NCI-H345 (cell line): ENCODE data around the gene SCAMP3.
A peak's percentile ranks its signal among the peaks of the same experiment; 100 is the strongest.
"Not testable (repeated sequence)": the region's sequence is repeated elsewhere in the genome, so short reads cannot be mapped to it uniquely, and the experiment has no call there.

Source experiments
- DNase-seq: peaks from one replicate; lab custom pipeline; 2025; lab: John Stamatoyannopoulos, UW

Gene SCAMP3

GRCh38 chr1:155254714-155255242 lies 7.4 kb downstream of the SCAMP3 start:
- DNase-seq, result peak; percentile 61

DNA sequence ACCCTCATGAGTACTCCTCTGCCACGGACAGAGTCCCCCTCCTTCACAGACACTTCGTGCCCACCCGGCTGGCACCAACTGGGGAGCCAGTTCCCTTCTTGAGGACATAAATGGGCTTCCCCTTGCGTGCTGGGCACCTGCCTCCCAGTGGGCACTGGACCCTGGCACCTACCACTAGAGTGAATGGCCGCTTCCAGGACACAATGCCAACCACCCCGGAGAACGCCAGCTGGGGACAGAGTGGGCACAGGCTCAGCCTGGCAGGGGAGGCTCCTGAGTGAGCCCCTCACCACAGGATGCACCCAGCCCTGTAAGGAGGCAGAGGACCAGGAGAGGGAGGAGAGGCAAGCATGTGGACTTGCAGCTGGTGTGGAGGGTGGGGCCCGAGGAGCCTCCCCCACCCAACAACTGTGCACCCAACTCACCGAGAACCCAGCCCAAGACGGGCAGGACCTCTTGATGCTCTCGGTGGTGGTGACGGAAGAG lies 7.9 kb downstream of the SCAMP3 start:
- no peak for DNase-seq

- no peak for DNase-seq
These were observed 8.4 kb downstream of the SCAMP3 start for GRCh38 chr1:155253797-155254196.

- no peak for DNase-seq
These were observed 9.0 kb downstream of the SCAMP3 start for GRCh38 chr1:155253208-155253607.

DNA sequence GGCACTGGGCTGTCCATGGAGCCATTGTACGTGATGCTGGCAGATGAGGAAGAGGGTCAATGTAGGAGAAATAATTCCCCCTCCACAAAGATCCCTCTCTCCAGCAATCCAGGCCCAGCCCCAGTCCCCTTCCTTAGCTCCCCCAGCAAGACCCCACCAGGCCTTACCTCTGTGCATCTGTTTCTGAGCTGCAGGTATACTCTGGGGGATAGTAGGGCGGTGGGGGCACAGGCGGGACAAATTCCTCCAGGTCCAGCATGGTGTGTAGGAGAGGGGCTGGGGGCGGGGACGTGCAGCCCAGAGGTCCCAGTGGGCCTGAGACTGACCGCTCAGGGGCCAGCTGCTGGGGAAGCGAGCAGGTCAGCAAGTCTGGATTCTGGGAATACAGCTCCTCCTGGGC lies 10.6 kb downstream of the SCAMP3 start:
- no peak for DNase-seq

DNA sequence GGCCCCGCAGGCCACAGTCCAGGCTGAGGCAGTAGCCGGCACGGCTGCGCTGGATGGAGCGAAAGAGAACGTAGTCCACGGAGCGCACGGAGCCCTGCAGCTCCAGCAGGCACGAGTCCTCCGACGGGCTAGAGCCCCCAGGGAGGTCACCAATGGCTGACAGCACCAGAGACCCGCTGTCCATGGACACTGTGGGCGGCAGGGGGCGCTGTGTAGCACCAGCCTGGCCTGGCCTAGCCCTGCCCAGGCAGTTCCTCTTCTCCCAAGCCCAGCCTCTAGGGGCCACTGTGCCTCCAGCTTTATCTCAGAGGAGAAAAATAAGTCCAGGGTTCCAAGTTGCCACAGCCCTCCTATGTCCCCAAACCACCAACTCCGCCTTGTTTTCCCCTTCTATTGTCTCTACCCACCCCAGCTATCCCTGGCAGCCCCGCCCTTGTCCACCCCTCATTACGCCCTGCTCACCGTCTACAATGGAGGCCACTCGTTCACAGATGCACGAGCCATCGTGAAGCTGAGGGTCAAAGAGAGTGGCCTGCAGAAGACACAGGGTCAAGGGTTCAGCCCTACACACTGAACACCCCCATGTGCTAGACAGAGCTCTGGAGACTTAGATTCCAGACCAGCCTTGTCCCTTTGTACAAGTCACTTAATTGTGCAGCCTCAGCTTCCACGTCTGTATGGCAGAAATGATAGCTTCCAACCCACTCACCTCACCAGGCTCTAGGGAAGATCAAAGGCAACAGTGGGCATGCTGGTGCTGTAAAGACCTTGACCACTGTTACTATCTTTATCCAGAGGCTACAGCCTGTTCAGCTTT lies 11.3 kb downstream of the SCAMP3 start:
- peak; percentile 98 for DNase-seq

- no peak for DNase-seq
These were observed 11.9 kb downstream of the SCAMP3 start for GRCh38 chr1:155250246-155250632.

DNA sequence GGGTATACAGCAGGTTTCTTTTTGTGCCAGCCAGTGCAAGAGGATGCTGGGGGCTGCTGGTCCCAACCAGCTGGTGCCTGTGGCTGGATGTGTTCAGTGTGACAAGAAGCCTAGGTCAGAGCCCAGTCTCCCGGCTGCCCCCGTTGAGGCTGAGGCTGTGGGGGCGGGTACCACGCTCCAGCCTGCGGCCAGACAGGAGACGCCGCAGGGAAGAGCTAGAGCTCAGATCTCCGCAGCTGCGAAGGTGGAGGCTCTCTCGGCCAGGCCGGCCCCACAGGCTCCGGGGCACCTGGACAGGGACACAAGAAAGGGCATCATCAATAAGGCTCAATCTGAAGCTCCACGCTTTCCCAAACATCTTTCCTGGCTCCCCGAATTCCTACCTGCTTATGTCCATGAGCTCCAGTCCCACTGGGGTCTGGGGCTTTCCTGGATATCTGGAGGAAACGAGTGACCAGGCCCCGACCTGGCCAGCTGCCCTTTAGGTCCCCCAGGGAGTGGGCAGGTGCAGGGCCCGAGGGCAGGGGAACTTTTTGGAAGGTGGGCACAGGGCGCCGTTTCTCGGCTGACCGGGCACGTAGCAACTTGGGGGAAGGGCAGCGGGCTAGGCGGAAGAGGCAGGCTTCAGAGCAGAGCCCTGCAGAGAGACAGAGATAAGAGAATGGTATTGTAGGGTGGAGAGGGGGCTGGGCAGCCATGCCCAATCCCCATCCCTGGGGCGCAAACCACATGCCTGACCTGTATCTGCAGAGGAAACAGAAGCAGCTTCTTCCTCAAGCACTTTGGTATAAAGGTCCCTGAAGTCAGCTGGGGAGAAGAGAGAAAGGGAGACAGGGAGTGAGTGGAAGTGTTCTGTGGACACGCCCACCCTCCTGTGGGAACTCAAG lies 14.2 kb downstream of the SCAMP3 start:
- no peak for DNase-seq

DNA sequence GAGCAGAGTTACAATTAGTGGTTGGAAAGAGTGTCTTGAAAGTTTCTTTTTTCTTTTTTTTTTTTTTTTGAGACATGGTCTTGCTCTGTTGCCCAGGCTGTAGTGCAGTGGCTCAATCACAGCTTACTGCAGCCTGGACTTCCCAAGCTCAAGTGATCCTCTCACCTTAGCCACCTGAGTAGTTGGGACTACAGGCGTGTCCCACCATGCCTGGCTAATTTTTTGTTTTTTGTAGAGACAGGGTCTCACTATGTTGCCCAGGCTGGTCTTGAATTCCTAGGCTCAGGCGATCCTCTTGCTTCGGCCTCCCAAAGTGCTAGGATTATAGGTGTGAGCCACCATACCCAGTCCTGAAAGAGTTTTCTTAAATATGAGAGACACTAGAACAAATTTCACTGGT lies 15.4 kb downstream of the SCAMP3 start:
- not testable (repeated sequence) for DNase-seq

DNA sequence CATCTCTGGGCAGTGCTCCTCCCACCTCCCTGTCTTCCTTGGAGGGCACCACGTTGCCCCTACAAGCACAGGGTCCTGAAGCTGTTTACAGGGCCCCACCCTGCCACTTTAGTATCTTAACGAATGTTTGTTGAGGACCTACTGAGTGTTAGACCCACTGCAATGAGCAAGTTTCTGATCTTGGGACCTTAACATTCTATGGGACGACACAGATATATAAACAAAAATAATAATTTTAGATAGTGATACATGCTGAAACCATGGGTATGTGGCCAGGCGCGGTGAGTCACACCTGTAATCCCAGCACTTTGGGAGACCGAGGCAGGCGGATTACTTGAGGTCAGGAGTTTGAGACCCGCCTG lies 17.0 kb downstream of the SCAMP3 start:
- no peak for DNase-seq

DNA sequence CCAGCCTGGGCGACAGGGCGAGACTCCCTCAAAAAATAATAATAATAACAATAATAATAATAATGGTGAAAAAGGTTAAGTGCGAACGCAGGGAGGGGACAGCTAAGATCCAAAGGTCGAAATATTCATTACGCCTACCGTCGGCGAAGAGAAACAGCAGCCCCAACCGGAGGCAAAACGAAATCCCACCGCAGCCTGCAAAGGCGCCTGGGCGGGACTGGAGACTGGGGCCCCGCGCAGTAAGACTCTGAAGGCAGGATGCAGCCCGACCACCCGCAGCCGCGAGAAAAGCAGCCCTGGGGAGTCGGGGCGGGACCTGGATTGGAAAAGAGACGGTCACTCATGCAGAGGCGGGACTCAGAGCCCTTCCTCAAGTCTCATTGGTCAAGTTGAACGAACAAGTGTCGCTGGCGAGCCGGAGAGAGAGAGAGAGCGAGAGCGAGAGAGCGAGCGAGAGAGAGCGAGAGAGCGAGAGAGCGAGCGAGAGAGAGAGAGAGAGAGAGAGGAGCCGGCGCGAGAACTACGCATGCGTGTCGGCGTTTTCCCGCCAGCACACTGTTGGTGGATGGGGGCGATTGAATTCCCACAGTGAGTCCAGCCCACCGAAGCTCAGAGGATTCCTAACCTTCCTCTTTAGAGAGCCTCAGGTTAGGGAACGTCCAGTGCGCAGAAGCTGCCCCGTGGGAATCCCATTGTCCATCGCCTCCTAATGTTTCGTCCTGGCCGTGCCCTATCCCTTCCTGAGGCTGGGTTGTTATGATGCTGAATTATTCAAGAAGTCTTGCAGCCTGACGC lies 17.6 kb downstream of the SCAMP3 start:
- DNase-seq, result peak; percentile 100

GRCh38 chr1:155242805-155243358 lies 19.3 kb downstream of the SCAMP3 start:
- DNase-seq, result no peak

GRCh38 chr1:155241841-155242264 lies 20.3 kb downstream of the SCAMP3 start:
- no peak for DNase-seq

DNA sequence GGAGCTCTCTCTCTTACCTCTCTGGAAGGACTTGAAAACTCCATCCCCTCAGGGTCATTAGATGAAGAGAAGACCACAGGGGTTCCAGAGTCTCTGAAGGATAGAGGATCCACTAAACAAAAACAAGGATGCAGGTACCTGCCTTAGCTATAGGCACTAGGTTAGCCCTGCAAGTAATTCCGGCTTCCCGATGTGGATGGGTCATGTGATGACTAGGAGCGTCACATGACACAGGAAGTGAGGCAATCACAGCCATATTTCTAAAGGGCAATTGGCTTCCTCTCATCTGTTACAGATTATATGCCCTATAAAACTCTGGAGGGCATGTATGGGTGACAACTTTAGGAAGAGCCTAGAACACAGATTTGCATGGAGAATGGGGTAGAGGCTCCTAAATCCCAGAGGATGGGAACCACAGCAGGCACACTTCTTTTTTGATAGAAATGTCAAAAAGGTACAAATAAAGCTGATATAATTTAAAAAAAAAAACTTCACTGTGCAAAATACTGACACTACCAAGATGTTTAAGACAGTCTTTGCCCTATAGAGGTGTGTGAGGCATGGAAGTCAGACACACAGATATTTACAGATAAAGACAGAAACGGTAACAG lies 21.0 kb downstream of the SCAMP3 start:
- DNase-seq, result peak; percentile 96

DNA sequence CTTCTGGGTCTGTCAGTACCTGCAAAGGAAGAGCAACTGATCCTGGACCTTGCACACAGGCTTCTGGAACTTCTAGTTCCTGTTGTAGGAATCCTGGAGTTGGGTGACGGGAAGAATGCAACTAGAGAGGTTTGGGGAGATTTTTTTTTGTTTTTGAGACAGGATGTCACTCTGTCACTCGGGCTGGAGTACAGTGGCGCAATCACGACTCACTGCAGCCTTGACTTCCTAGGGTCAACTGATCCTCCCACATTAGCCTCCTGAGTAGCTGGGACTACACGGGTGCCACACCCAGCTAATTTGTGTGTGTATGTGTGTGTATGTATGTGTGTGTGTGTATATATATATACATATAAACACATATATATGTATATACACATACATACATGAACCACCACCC lies 25.7 kb downstream of the SCAMP3 start:
- DNase-seq, result no peak

- DNase-seq, result not testable (repeated sequence)
These were observed 26.8 kb downstream of the SCAMP3 start for GRCh38 chr1:155235375-155235774.

DNA sequence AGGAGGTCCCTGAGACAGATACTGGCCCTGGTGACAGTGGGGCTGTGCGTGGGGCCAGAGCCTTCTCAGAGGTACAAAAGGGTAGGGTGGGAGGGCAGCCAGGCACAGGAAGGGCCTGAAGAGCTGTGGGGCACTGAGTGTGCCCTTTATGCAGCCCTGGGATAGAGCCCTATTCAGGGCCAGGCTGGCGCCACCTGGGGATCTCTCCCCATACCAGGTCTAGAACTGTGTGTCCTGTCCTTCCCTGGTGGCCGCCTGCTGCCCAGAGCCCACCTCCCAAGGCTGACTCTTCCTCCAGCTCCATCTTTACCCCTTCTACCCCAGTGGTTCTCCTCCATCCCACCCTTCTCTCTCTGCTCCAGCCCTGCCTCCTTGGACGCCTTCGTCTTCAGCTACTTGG lies 28.7 kb downstream of the SCAMP3 start:
- DNase-seq, result not testable (repeated sequence)

DNA sequence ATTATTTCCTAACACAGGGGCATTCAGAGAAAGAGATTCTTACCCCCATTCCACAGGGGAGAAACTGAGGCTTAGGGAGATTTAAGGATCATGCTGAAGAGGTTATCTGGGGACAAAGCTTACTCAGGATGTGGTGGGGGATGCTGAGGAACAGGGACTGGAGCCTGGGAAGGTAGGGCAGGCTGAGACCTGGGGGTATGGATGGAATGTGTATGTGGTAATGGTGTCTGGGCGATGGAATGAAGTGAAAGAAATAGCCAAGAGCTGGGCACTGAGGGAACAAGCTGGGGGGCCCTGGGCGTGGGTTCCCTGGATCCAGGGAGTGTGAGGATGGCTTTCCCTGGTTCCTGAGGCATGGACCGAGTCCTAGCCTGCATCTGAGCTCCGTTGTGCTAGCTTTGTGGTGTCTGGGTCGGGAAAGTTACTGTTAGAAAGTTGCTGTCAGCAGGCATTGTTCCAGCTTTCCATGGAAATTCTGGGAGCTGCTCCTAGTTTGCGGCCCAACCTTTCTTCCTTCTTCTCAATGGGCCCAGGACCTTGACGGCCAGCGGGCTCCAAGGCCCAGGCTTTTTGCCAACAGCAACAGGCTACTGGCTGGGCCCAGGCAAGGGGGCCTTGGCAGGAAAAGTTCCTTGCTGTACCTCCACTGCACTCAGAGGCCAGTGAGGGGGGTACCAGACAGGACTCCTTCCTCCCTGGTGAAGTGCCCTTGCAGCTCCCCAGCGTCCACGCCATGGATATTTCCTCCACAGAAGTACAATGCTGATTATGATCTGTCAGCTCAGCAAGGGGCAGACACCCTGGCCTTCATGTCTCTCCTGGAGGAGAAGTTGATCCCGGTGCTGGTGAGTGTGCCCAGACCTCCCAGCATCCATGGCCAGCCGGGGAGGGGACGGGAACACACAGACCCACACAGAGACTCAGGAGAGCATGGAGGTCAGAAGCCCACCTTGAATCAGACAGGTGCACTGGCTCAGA lies 29.9 kb downstream of the SCAMP3 start:
- DNase-seq, result not testable (repeated sequence)

GRCh38 chr1:155231302-155231701 lies 30.9 kb downstream of the SCAMP3 start:
- not testable (repeated sequence) for DNase-seq

DNA sequence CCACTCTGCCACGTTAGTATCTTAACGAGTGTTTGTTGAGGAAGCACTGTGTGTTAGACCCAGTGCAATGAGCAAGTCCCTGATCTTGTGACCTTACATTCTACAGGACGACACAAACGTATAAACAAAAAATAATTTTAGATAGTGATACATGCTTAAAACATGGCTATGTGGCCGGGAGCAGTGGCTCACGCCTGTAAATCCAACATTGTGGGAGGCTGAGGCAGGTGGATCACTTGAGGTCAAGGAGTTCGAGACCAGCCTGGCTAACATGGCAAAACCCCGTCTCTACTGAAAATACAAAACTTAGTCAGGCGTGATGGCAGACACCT lies 34.1 kb downstream of the SCAMP3 start:
- DNase-seq, result no peak
